HepG2 (cell line): Measurements from ENCODE around the gene KCNK10. TPM values are rescaled to one million over a fixed set of nuclear protein-coding genes. Genes with fewer than 3 reads are reported as not detected.

Source experiments
- ATAC-seq: fragments of 200-7000 bp; cut with Tn5 transposase; 3 replicates; pipeline ENCODE4 v1.9.1; 2020; ENCODE audit warnings: mild to moderate bottlenecking, moderate library complexity
- BruUV-seq: library from RNA; stranded (reverse); fragments of 400-500 nt; replicated peaks from 2 replicates; lab custom pipeline; 2021; lab: Mats Ljungman, UMichigan
- CTCF ChIA-PET: fragments of 300-600 bp; formaldehyde crosslinking; extraction: SDS; loops from one replicate; lab custom pipeline; 2021; ENCODE audit warnings: low total read pairs, inconsistent platforms, low intra/inter-chr PET ratio; lab: Yijun Ruan, JAX
- POLR2A ChIA-PET: fragments of 350-600 bp; sonication (Branson Sonifier 250); formaldehyde crosslinking; loops from one replicate; lab custom pipeline; 2020; ENCODE audit warnings: antibody characterized with exemption, inconsistent platforms; lab: Yijun Ruan, JAX
- DNase-seq: peaks from one replicate; pipeline ENCODE4 v3.0.0-alpha.2; 2015; ENCODE audit warnings: low spot score
- FAIRE-seq: peaks from 3 replicates; lab custom pipeline; 2011; peaks lifted over from hg19 to GRCh38; lab: Jason Lieb, UNC
- H2AFZ ChIP-seq: one replicate; pipeline ENCODE4 v1.6.1; 2011; ENCODE audit warnings: low read length, inconsistent platforms
- H3K27ac ChIP-seq: fragments of 300-600 bp; 3 replicates; pipeline ENCODE4 v1.8.0; 2011; ENCODE audit warnings: mixed run types, mild to moderate bottlenecking, mixed read lengths, low read length, inconsistent platforms; ENCODE audit not compliant: insufficient read depth; ENCODE audit errors: extremely low read length
- H3K27me3 ChIP-seq, 2 experiments: fragments of 200-600 bp in 1 of 2; 2 replicates in 1 of 2; 3 replicates in 1 of 2; pipeline versions ENCODE4 v1.6.0 to v1.8.0; 2011; ENCODE audit warnings: low read length in 2 of 2, mild to moderate bottlenecking in 2 of 2, moderate library complexity in 2 of 2, inconsistent platforms in 1 of 2; ENCODE audit not compliant: insufficient read depth in 2 of 2, control insufficient read depth in 1 of 2
- H3K36me3 ChIP-seq, 2 experiments: fragments of 200-600 bp in 1 of 2; replicated peaks in 1 of 2; 2 replicates in 1 of 2; 3 replicates in 1 of 2; pipeline versions ENCODE4 v1.5.1 to v1.8.0; 2011; ENCODE audit warnings: low read length in 2 of 2, inconsistent platforms in 1 of 2; ENCODE audit not compliant: insufficient read depth in 2 of 2, control insufficient read depth in 1 of 2
- H3K4me1 ChIP-seq: 2 replicates; pipeline ENCODE4 v1.5.1; 2012; ENCODE audit warnings: low read length, inconsistent platforms; ENCODE audit not compliant: insufficient read depth
- H3K4me2 ChIP-seq: 2 replicates; pipeline ENCODE4 v1.6.0; 2011; ENCODE audit warnings: low read depth, low read length, inconsistent platforms
- H3K4me3 ChIP-seq, 3 experiments: fragments of 200-600 bp in 1 of 3; sonication (generic), shearing (Covaris generic) in 1 of 3; replicated peaks in 1 of 3; 2 replicates each; pipeline ENCODE4 v1.5.1; 2011 to 2016; ENCODE audit warnings: low read length in 3 of 3, inconsistent platforms in 2 of 3, low read depth in 2 of 3, mild to moderate bottlenecking in 2 of 3, control low read depth in 1 of 3, mixed read lengths in 1 of 3; ENCODE audit not compliant: insufficient read depth in 1 of 3
- H3K79me2 ChIP-seq: one replicate; pipeline ENCODE4 v1.6.1; 2011; ENCODE audit warnings: low read length, inconsistent platforms; ENCODE audit not compliant: insufficient read depth
- H3K9ac ChIP-seq: 2 replicates; pipeline ENCODE4 v1.6.0; 2011; ENCODE audit warnings: mild to moderate bottlenecking, low read depth, low read length, inconsistent platforms; ENCODE audit not compliant: insufficient read depth
- H3K9me3 ChIP-seq: 2 replicates; pipeline ENCODE4 v1.5.1; 2012; ENCODE audit warnings: mild to moderate bottlenecking, low read length
- H4K20me1 ChIP-seq: 2 replicates; pipeline ENCODE4 v1.6.0; 2011; ENCODE audit warnings: inconsistent platforms, mild to moderate bottlenecking, low read length, moderate library complexity; ENCODE audit not compliant: insufficient read depth
- ATAD3A ChIP-seq: sonication (generic); formaldehyde crosslinking; IDR thresholded peaks from 2 replicates; pipeline ENCODE4 v1.4.0; 2020; ENCODE audit warnings: missing genetic modification reagents
- ELF1 ChIP-seq: sonication (generic); formaldehyde crosslinking; IDR thresholded peaks from 2 replicates; pipeline ENCODE4 v1.4.0; 2020; ENCODE audit warnings: missing genetic modification reagents
- ESRRA ChIP-seq: sonication (generic); formaldehyde crosslinking; IDR thresholded peaks from 2 replicates; pipeline ENCODE4 v1.5.1; 2020; ENCODE audit warnings: mild to moderate bottlenecking, low read depth, missing genetic modification reagents
- MIER3 ChIP-seq: IDR thresholded peaks from 2 replicates; pipeline ENCODE4 v1.6.1; 2016; ENCODE audit warnings: missing compliant biosample characterization, borderline replicate concordance
- NCOR1 ChIP-seq: fragments of 200-600 bp; sonication (generic); IDR thresholded peaks from 2 replicates; pipeline ENCODE4 v1.7.0; 2017; ENCODE audit warnings: antibody characterized with exemption, low read length, borderline replicate concordance
- RARA ChIP-seq: IDR thresholded peaks from 2 replicates; pipeline ENCODE4 v1.6.1; 2016; ENCODE audit warnings: missing genetic modification reagents, missing compliant biosample characterization
- SOX5 ChIP-seq: IDR thresholded peaks from 2 replicates; pipeline ENCODE4 v1.6.1; 2016; ENCODE audit warnings: borderline replicate concordance
- ZFP36L1 ChIP-seq: sonication (generic); formaldehyde crosslinking; IDR thresholded peaks from 2 replicates; pipeline ENCODE4 v1.8.0; 2022; ENCODE audit warnings: mild to moderate bottlenecking, missing genetic modification reagents, moderate library complexity
- ZFY ChIP-seq: sonication (generic); formaldehyde crosslinking; IDR thresholded peaks from 2 replicates; pipeline ENCODE4 v1.4.0; 2020; ENCODE audit warnings: missing genetic modification reagents
- ZNF33B ChIP-seq: sonication (generic); formaldehyde crosslinking; IDR thresholded peaks from 2 replicates; pipeline ENCODE4 v1.5.1; 2020; ENCODE audit warnings: mild to moderate bottlenecking, missing genetic modification reagents
- ZNF687 ChIP-seq: sonication (generic); formaldehyde crosslinking; IDR thresholded peaks from 2 replicates; pipeline ENCODE4 v1.5.1; 2020; ENCODE audit warnings: mild to moderate bottlenecking, missing genetic modification reagents, moderate library complexity
- ZNF792 ChIP-seq: IDR thresholded peaks from 2 replicates; pipeline ENCODE4 v1.6.1; 2016
- WGBS: methylation state at CpG from one replicate; pipeline ENCODE4 v1.1.6; 2017; ENCODE audit warnings: low lambda C conversion rate; 5-methylcytosine and 5-hydroxymethylcytosine counted together
- in situ Hi-C: cut with HindIII; loops from 2 replicates; pipeline ENCODE4 v1.10.0; 2017; ENCODE audit warnings: low pct_unique_long_range_greater_than_20kb; ENCODE audit not compliant: extremely low pct_ligation_motif_present
- intact Hi-C: fragments of 100-400 bp; cut with micrococcal nuclease; formaldehyde crosslinking; loops from one replicate; pipeline ENCODE4 v1.10.0; 2022; ENCODE audit not compliant: unreplicated experiment
- polyA plus RNA-seq, 8 experiments: library from polyadenylated mRNA; depleted of rRNA in 3 of 8; stranded (reverse) in 7 of 8; unstranded in 1 of 8; fragments of >200 nt; fragmentation: Illumina TruSeq in 4 of 8; extraction: Trizol in 4 of 8; gene quantifications; 2 replicates each; pipeline versions ENCODE4 v1.2.1 to v1.2.3, GENCODE V29; 2011 to 2016; ENCODE audit warnings: low read depth in 4 of 8, missing spikeins in 1 of 8, mixed read lengths in 1 of 8; ENCODE audit not compliant: insufficient read depth in 1 of 8
- total RNA-seq, 5 experiments: library from RNA; depleted of rRNA; stranded (reverse); fragments of >200 nt; fragmentation: Illumina TruSeq; extraction: Trizol; gene quantifications; 2 replicates each; pipeline ENCODE4 v1.2.3, GENCODE V29; 2016; ENCODE audit warnings: low read depth in 1 of 5
- TF ChIP-seq, protein P1 (sequence below): sonication (generic); formaldehyde crosslinking; IDR thresholded peaks from one replicate; pipeline ENCODE4 v1.5.1; 2020; ENCODE audit warnings: mild to moderate bottlenecking, missing genetic modification reagents; ENCODE audit errors: not compliant biosample characterization

The KCNK10 gene
- total and polyA plus RNA-seq, 2 of the 13 experiments (the other 11 are each of a cell fraction or from before 2014, with no cell fraction given), result not detected

DNA sequence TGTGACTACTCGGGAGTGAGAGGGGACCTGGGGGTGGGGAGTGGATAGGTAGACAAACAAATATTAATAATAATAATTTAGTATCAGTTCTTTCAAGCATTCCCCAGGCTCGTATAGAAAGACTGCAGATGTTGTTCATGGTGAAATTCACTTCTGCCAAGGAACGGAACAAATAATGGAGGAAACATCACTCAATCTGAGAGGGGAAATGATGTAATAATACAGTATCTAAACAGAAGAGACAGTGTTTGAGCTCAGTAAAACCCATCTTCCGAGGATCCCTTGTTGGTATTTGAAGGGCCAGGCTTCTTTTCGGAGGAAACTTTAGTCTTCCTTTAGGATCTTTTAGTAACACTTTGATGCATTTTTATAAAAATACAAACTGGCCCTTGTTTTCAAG is 114.2 kb downstream of the KCNK10 start:
- no peaks in the 10 kb centered on the region for H3K9me3 ChIP-seq
- H3K4me3 ChIP-seq, result no peak overlapping the region
- H4K20me1 ChIP-seq, result no peaks in the 10 kb centered on the region
- WGBS, result 35% methylated on average over 5 of the region's 5 CpGs
- H3K79me2 ChIP-seq, result no peaks in the 10 kb centered on the region
- no peak for ATAC-seq
- no peak overlapping the region for H3K4me2 ChIP-seq
- POLR2A ChIA-PET, result no interaction called here
- CTCF ChIA-PET, result interaction anchor here (0.5 kb wide), 1 partner anchor 427 kb away, joined by 3 read pairs; no protein-coding TSS in a partner anchor
- no peaks in the 10 kb centered on the region for H3K4me1 ChIP-seq
- no peak overlapping the region for H2AFZ ChIP-seq
- H3K36me3 ChIP-seq, result no peaks in the 10 kb centered on the region
- intact Hi-C loops (no loop called here), in situ Hi-C loops (no loop called here)
- no TSS peak for BruUV-seq
- FAIRE-seq, result no peak
- no peak overlapping the region for H3K27ac ChIP-seq
- no peak overlapping the region for H3K9ac ChIP-seq
- H3K27me3 ChIP-seq, result peaks cover 1 to 6% of the 10 kb centered on the region in 2 experiments; a peak in 4 of 5 replicates
- no peak for DNase-seq
- no peak for TF ChIP-seq ZFY (CRISPR knock-in tag)
- no peak for TF ChIP-seq ZFP36L1 (CRISPR knock-in tag)
- TF ChIP-seq ESRRA (CRISPR knock-in tag), result no peak
- TF ChIP-seq ELF1, result no peak
- TF ChIP-seq NCOR1, result no peak
- TF ChIP-seq SOX5 (CRISPR knock-in tag), result no peak
- TF ChIP-seq ATAD3A (CRISPR knock-in tag), result no peak
- TF ChIP-seq, protein P1, sequence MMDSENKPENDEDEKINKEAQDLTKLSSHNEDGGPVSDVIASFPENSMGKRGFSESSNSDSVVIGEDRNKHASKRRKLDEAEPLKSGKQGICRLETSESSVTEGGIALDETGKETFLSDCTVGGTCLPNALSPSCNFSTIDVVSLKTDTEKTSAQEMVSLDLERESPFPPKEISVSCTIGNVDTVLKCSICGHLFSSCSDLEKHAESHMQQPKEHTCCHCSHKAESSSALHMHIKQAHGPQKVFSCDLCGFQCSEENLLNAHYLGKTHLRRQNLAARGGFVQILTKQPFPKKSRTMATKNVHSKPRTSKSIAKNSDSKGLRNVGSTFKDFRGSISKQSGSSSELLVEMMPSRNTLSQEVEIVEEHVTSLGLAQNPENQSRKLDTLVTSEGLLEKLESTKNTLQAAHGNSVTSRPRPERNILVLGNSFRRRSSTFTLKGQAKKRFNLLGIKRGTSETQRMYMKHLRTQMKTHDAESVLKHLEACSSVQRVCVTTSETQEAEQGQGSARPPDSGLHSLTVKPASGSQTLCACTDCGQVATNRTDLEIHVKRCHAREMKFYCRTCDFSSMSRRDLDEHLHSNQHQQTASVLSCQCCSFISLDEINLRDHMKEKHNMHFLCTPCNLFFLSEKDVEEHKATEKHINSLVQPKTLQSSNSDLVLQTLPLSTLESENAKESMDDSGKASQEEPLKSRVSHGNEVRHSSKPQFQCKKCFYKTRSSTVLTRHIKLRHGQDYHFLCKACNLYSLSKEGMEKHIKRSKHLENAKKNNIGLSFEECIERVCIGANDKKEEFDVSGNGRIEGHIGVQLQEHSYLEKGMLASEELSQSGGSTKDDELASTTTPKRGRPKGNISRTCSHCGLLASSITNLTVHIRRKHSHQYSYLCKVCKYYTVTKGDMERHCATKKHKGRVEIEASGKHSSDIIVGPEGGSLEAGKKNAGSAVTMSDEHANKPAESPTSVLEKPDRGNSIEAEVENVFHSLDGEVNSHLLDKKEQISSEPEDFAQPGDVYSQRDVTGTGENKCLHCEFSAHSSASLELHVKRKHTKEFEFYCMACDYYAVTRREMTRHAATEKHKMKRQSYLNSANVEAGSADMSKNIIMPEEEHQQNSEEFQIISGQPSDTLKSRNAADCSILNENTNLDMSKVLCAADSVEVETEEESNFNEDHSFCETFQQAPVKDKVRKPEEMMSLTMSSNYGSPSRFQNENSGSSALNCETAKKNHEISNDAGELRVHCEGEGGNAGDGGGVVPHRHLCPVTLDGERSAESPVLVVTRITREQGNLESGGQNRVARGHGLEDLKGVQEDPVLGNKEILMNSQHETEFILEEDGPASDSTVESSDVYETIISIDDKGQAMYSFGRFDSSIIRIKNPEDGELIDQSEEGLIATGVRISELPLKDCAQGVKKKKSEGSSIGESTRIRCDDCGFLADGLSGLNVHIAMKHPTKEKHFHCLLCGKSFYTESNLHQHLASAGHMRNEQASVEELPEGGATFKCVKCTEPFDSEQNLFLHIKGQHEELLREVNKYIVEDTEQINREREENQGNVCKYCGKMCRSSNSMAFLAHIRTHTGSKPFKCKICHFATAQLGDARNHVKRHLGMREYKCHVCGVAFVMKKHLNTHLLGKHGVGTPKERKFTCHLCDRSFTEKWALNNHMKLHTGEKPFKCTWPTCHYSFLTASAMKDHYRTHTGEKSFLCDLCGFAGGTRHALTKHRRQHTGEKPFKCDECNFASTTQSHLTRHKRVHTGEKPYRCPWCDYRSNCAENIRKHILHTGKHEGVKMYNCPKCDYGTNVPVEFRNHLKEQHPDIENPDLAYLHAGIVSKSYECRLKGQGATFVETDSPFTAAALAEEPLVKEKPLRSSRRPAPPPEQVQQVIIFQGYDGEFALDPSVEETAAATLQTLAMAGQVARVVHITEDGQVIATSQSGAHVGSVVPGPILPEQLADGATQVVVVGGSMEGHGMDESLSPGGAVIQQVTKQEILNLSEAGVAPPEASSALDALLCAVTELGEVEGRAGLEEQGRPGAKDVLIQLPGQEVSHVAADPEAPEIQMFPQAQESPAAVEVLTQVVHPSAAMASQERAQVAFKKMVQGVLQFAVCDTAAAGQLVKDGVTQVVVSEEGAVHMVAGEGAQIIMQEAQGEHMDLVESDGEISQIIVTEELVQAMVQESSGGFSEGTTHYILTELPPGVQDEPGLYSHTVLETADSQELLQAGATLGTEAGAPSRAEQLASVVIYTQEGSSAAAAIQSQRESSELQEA, result no peak
- TF ChIP-seq MIER3 (CRISPR knock-in tag), result no peak
- no peak for TF ChIP-seq ZNF33B (CRISPR knock-in tag)
- TF ChIP-seq RARA (CRISPR knock-in tag), result no peak
- no peak for TF ChIP-seq ZNF687 (CRISPR knock-in tag)
- no peak for TF ChIP-seq ZNF792
